Mesenchymal stem cell (in vitro differentiated cells and primary cell): Measurements from ENCODE around the gene CLINT1.

Experiments used
- DNase-seq: peaks from one replicate; pipeline ENCODE4 v3.0.0-alpha.2; 2013
- H2AFZ ChIP-seq: one replicate; pipeline ENCODE4 v1.6.1; 2013; ENCODE audit warnings: low read depth, mild to moderate bottlenecking, control low read depth, inconsistent platforms, low read length, moderate library complexity
- H2AK5ac ChIP-seq: 2 replicates; pipeline ENCODE4 v1.6.1; 2013; ENCODE audit warnings: low read length, moderate library complexity, mild to moderate bottlenecking, inconsistent platforms; ENCODE audit not compliant: severe bottlenecking
- H2BK120ac ChIP-seq: one replicate; pipeline ENCODE4 v1.6.1; 2013; ENCODE audit warnings: low read depth, mild to moderate bottlenecking, inconsistent platforms, low read length, moderate library complexity
- H2BK12ac ChIP-seq, 2 experiments: one replicate each; pipeline ENCODE4 v1.6.1; 2013; ENCODE audit warnings: inconsistent platforms in 2 of 2, low read length in 2 of 2, mild to moderate bottlenecking in 2 of 2, moderate library complexity in 2 of 2, control low read depth in 1 of 2
- H2BK15ac ChIP-seq: one replicate; pipeline ENCODE4 v1.6.1; 2013; ENCODE audit warnings: mild to moderate bottlenecking, low read depth, inconsistent platforms; ENCODE audit not compliant: poor library complexity, severe bottlenecking
- H2BK5ac ChIP-seq: 2 replicates; pipeline ENCODE4 v1.6.1; 2013; ENCODE audit warnings: low read depth, mild to moderate bottlenecking, low read length, control low read depth, inconsistent platforms; ENCODE audit not compliant: poor library complexity, severe bottlenecking
- H3K14ac ChIP-seq, 2 experiments: one replicate each; pipeline ENCODE4 v1.6.1; 2013; ENCODE audit warnings: inconsistent platforms in 2 of 2, low read length in 2 of 2, control low read depth in 1 of 2, mild to moderate bottlenecking in 1 of 2, moderate library complexity in 1 of 2
- H3K18ac ChIP-seq, 2 experiments: one replicate each; pipeline ENCODE4 v1.6.1; 2013; ENCODE audit warnings: inconsistent platforms in 2 of 2, low read length in 2 of 2, control low read depth in 1 of 2, low read depth in 1 of 2, mild to moderate bottlenecking in 1 of 2
- H3K23ac ChIP-seq, 2 experiments: one replicate each; pipeline ENCODE4 v1.6.1; 2013; ENCODE audit warnings: inconsistent platforms in 2 of 2, low read length in 2 of 2, mild to moderate bottlenecking in 2 of 2, moderate library complexity in 2 of 2, control low read depth in 1 of 2
- H3K27ac ChIP-seq: 2 replicates; pipeline ENCODE4 v1.5.1; 2013; ENCODE audit warnings: mild to moderate bottlenecking, moderate library complexity, low read length, control low read depth, inconsistent platforms; ENCODE audit not compliant: poor library complexity, severe bottlenecking
- H3K27me3 ChIP-seq, 2 experiments: 2 replicates each; pipeline versions ENCODE4 v1.6.1 to v1.7.0; 2013; ENCODE audit warnings: low read length in 2 of 2, mild to moderate bottlenecking in 2 of 2, moderate library complexity in 2 of 2, control low read depth in 1 of 2, inconsistent platforms in 1 of 2; ENCODE audit not compliant: control insufficient read depth in 1 of 2, insufficient read depth in 1 of 2
- H3K36me3 ChIP-seq, 2 experiments: 2 replicates each; pipeline versions ENCODE4 v1.6.1 to v1.7.0; 2013; ENCODE audit warnings: low read length in 2 of 2, control low read depth in 1 of 2, inconsistent platforms in 1 of 2, low read depth in 1 of 2, mild to moderate bottlenecking in 1 of 2; ENCODE audit not compliant: insufficient read depth in 2 of 2, control insufficient read depth in 1 of 2
- H3K4ac ChIP-seq, 2 experiments: one replicate each; pipeline ENCODE4 v1.6.1; 2013; ENCODE audit warnings: inconsistent platforms in 2 of 2, low read length in 2 of 2, mild to moderate bottlenecking in 2 of 2, moderate library complexity in 2 of 2, control low read depth in 1 of 2, low read depth in 1 of 2
- H3K4me1 ChIP-seq: 2 replicates; pipeline ENCODE4 v1.6.1; 2013; ENCODE audit warnings: low read depth, low read length, control low read depth; ENCODE audit not compliant: control insufficient read depth, insufficient read depth
- H3K4me2 ChIP-seq: 2 replicates; pipeline ENCODE4 v1.6.1; 2013; ENCODE audit warnings: low read length, mild to moderate bottlenecking, inconsistent platforms; ENCODE audit not compliant: poor library complexity, severe bottlenecking
- H3K4me3 ChIP-seq, 2 experiments: 2 replicates each; pipeline versions ENCODE4 v1.5.1 to v1.7.0; 2013; ENCODE audit warnings: low read length in 2 of 2, mild to moderate bottlenecking in 2 of 2, control low read depth in 1 of 2, low read depth in 1 of 2; ENCODE audit not compliant: insufficient read depth in 1 of 2
- H3K79me1 ChIP-seq: replicated peaks from 2 replicates; pipeline ENCODE4 v1.6.1; 2013; ENCODE audit warnings: mild to moderate bottlenecking, control low read depth, low read length, inconsistent platforms; ENCODE audit not compliant: poor library complexity, severe bottlenecking
- H3K9ac ChIP-seq: 2 replicates; pipeline ENCODE4 v1.7.0; 2013; ENCODE audit warnings: mild to moderate bottlenecking, low read length, moderate library complexity
- H3K9me3 ChIP-seq: 2 replicates; pipeline ENCODE4 v1.7.0; 2013; ENCODE audit warnings: mild to moderate bottlenecking, low read length; ENCODE audit not compliant: control insufficient read depth
- H4K8ac ChIP-seq: one replicate; pipeline ENCODE4 v1.6.1; 2013; ENCODE audit warnings: inconsistent platforms, mild to moderate bottlenecking, low read length, moderate library complexity
- H4K91ac ChIP-seq: one replicate; pipeline ENCODE4 v1.6.1; 2013; ENCODE audit warnings: mild to moderate bottlenecking, low read length, inconsistent platforms
- WGBS: methylation state at CpG from one replicate; pipeline ENCODE4 v1.1.7; 2013; ENCODE audit warnings: mixed read lengths; 5-methylcytosine and 5-hydroxymethylcytosine counted together

The CLINT1 gene

DNA sequence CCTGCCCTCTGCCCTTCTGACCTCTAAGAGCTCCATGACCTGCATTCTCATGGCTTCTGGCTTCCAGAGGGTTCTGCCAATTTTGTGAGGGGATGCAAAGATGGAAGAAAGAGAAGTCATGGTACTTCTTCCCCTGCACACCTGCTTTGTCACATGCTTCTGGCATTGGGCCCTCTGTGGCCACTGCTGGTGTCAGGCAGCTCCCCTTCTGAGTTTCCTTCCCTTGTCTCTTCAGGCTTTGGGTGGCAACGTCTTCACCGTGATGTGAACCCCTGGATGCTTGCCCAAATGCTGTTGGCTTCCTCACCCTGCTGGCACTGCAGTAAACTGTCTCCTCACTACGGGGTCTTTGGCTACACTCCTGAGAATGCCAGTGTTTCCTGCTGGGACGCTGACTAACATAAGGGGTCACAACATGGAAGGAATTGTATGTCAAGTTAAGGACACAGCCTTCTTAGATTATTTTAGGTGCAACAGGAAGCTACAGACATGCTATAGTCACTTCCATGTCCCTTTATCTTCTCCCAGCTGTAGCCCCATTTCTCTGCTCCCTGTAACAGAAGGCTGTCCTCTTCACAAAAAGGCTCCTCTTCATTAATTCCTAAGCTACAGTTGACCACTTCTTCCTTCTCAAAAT, 8.9 kb upstream of the CLINT1 start:
- 71% methylated on average over 4 of the region's 4 CpGs for WGBS

DNA sequence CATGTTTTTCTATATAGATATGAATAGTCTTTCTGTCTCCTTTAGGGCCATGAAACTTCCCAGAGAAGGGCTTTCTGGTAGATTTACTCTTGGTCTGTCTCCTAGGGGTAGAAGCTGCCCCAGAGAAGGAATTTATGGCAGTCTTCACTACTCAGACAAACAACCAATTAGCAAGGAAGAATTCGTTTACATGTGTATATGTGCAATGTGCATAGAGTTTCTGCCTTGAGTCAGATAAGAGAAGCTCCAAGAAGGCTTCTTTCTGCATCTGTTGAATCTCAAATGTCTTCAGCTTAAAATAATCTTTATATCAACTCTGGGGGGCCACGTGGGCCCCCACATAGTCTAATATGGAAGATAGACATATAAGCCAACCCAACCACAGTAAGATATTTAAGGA, 7.6 kb upstream of the CLINT1 start:
- H3K36me3 ChIP-seq, result no peaks in the 10 kb centered on the region
- peak; percentile 63 for DNase-seq
- H2AFZ ChIP-seq, result no peak overlapping the region
- no peak overlapping the region for H2BK15ac ChIP-seq
- no peak overlapping the region for H3K14ac ChIP-seq
- no peak overlapping the region for H3K18ac ChIP-seq
- H3K4me2 ChIP-seq, result no peak overlapping the region
- no peak overlapping the region for H2BK5ac ChIP-seq
- H3K4me3 ChIP-seq, result no peak overlapping the region
- H3K9ac ChIP-seq, result no peak overlapping the region
- H2BK120ac ChIP-seq, result no peak overlapping the region
- H2AK5ac ChIP-seq, result no peak overlapping the region
- H2BK12ac ChIP-seq, result no peak overlapping the region
- no peak overlapping the region for H3K4ac ChIP-seq
- no peak overlapping the region for H4K91ac ChIP-seq
- no peak overlapping the region for H4K8ac ChIP-seq
- no peak overlapping the region for H3K27ac ChIP-seq
- no CpG with 5 or more reads among the region's 2 CpGs for WGBS
- H3K23ac ChIP-seq, result no peak overlapping the region
- H3K79me1 ChIP-seq, result no peaks in the 10 kb centered on the region
- H3K9me3 ChIP-seq, result no peaks in the 10 kb centered on the region
- peaks cover 1% of the 10 kb centered on the region for H3K4me1 ChIP-seq
- no peaks in the 10 kb centered on the region for H3K27me3 ChIP-seq

More for the DNA sequence above, 8.9 kb upstream of the CLINT1 start:
- Histone ChIP-seq H3K27ac (no peak overlapping the region), H3K4me3 (no peak overlapping the region), H2BK5ac (no peak overlapping the region), H2AFZ (no peak overlapping the region), H3K27me3 (no peaks in the 10 kb centered on the region), H3K18ac (peak overlapping the region in 1 of 2 experiments; percentile 11), H2BK120ac (no peak overlapping the region), H3K14ac (no peak overlapping the region), H2BK12ac (peak overlapping the region in 1 of 2 experiments; percentile 42), H3K36me3 (no peaks in the 10 kb centered on the region), H2BK15ac (no peak overlapping the region), H4K91ac (no peak overlapping the region), H3K4me1 (peaks cover 1% of the 10 kb centered on the region), H2AK5ac (no peak overlapping the region), H3K79me1 (no peaks in the 10 kb centered on the region), H3K4ac (no peak overlapping the region), H3K9ac (no peak overlapping the region), H3K23ac (no peak overlapping the region), H3K4me2 (no peak overlapping the region), H3K9me3 (no peaks in the 10 kb centered on the region), H4K8ac (no peak overlapping the region)
- no peak for DNase-seq

DNA sequence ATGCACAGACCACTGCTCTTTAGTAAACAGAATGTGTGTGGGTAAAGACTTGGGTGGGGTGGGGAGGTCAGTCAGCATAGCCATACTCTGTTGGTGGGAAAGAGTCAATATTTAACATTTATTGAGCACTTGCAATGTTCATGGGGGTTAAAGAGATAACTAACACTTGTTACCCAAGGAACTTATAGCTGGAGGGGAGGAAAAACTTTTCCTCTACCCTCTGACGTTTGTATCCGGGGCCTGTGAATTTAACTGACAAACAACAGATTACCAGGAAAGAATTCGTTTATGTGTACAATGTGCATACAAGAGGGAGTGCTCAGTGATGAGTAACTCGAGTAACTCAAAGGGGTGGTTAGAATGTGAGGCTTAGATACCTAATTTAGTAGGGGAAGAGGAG, 6.8 kb upstream of the CLINT1 start:
- Histone ChIP-seq H2BK5ac (no peak overlapping the region), H3K27me3 (no peaks in the 10 kb centered on the region), H3K4me2 (no peak overlapping the region), H3K4me1 (peaks cover under 1% of the 10 kb centered on the region), H3K79me1 (no peaks in the 10 kb centered on the region), H3K27ac (no peak overlapping the region), H2AFZ (no peak overlapping the region), H2BK120ac (no peak overlapping the region), H3K9me3 (no peaks in the 10 kb centered on the region), H2AK5ac (no peak overlapping the region), H2BK15ac (no peak overlapping the region), H3K14ac (no peak overlapping the region), H3K4ac (no peak overlapping the region), H4K8ac (no peak overlapping the region), H3K23ac (no peak overlapping the region), H3K4me3 (no peak overlapping the region), H3K18ac (no peak overlapping the region), H4K91ac (no peak overlapping the region), H2BK12ac (no peak overlapping the region), H3K36me3 (no peaks in the 10 kb centered on the region), H3K9ac (no peak overlapping the region)
- 15% methylated on average over 4 of the region's 4 CpGs for WGBS
- peak; percentile 90 for DNase-seq

DNA sequence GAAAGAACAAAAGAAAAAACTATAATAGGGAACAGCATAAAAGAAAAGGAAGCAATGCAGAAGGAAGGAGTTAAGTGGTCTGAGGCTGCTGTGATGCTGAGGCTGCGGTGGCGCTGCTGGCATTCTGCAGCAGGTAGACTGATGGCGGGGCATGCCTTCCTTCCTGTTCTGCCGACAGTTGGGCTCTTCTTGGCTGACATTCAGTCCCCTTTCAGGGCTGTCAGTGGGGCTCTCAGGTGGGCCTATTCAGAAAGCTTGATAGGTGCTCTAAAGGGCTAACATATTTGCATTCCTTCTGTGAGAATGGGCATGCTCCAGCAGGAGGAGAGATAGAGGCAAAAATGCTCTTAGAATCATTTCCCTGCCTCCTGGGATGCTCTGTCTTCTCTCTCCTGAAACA, 5.1 kb upstream of the CLINT1 start:
- no peak overlapping the region for H3K4ac ChIP-seq
- H3K27ac ChIP-seq, result no peak overlapping the region
- no peak overlapping the region for H2BK120ac ChIP-seq
- WGBS, result 88% methylated on average over 4 of the region's 4 CpGs
- no peak overlapping the region for H3K9ac ChIP-seq
- H2BK15ac ChIP-seq, result no peak overlapping the region
- H2BK5ac ChIP-seq, result no peak overlapping the region
- H4K8ac ChIP-seq, result peak overlapping the region; percentile 46
- no peaks in the 10 kb centered on the region for H3K27me3 ChIP-seq
- H2AFZ ChIP-seq, result no peak overlapping the region
- no peaks in the 10 kb centered on the region for H3K9me3 ChIP-seq
- H3K79me1 ChIP-seq, result no peaks in the 10 kb centered on the region
- no peaks in the 10 kb centered on the region for H3K36me3 ChIP-seq
- no peak for DNase-seq
- H2BK12ac ChIP-seq, result peak overlapping the region in 1 of 2 experiments; percentile 32
- no peak overlapping the region for H3K18ac ChIP-seq
- H3K23ac ChIP-seq, result no peak overlapping the region
- H4K91ac ChIP-seq, result no peak overlapping the region
- H3K14ac ChIP-seq, result no peak overlapping the region
- no peak overlapping the region for H3K4me3 ChIP-seq
- no peaks in the 10 kb centered on the region for H3K4me1 ChIP-seq
- H2AK5ac ChIP-seq, result no peak overlapping the region
- no peak overlapping the region for H3K4me2 ChIP-seq
